Heart right ventricle (tissue), 16 donors: ENCODE data around the gene MYO5A. TPM values are rescaled to one million over a fixed set of nuclear protein-coding genes. Genes with fewer than 3 reads are reported as not detected.
"Not testable (repeated sequence)": the region's sequence is repeated elsewhere in the genome, so short reads cannot be mapped to it uniquely, and the experiment has no call there.

Experiments used
- ATAC-seq, 8 donors: fragments of 200-7000 bp; cut with Tn5 transposase; one replicate each; pipeline ENCODE4 v1.9.1; 2020; ENCODE audit warnings: mild to moderate bottlenecking in 8 of 8, moderate library complexity in 8 of 8, moderate number of reproducible peaks in 1 of 8
- DNase-seq, 2 donors: peaks; one replicate each; pipeline ENCODE4 v3.0.0-alpha.2; 2020
- H3K27ac ChIP-seq, 10 donors: fragments of 200-600 bp; sonication (generic) in 2 of 10; one replicate each; pipeline versions ENCODE4 v1.5.0 to v1.8.0; 2020 to 2022; ENCODE audit warnings: mild to moderate bottlenecking in 3 of 10
- H3K27me3 ChIP-seq, 7 donors: fragments of 200-600 bp; one replicate each; pipeline ENCODE4 v1.8.0; 2021 to 2022; ENCODE audit warnings: mild to moderate bottlenecking in 2 of 7
- H3K36me3 ChIP-seq, 9 donors: fragments of 200-600 bp; sonication (generic) in 1 of 9; one replicate each; pipeline versions ENCODE4 v1.5.0 to v1.8.0; 2020 to 2022; ENCODE audit warnings: mild to moderate bottlenecking in 2 of 9
- H3K4me1 ChIP-seq, 9 donors: fragments of 200-600 bp; sonication (generic) in 1 of 9; one replicate each; pipeline versions ENCODE4 v1.5.0 to v1.8.0; 2020 to 2022; ENCODE audit warnings: mild to moderate bottlenecking in 4 of 9
- H3K4me3 ChIP-seq, 10 donors: fragments of 200-600 bp; sonication (generic) in 2 of 10; one replicate each; pipeline versions ENCODE4 v1.5.0 to v1.8.0; 2020 to 2022; ENCODE audit warnings: mild to moderate bottlenecking in 7 of 10, moderate library complexity in 2 of 10
- H3K9me3 ChIP-seq, 11 donors: fragments of 200-600 bp in 10 of 11; sonication (generic) in 2 of 11; one replicate each; pipeline versions ENCODE4 v1.5.0 to v1.8.0; 2013 to 2022; ENCODE audit warnings: mild to moderate bottlenecking in 2 of 11, control low read depth in 1 of 11, moderate library complexity in 1 of 11
- WGBS, 2 donors: extraction: QIAGEN DNeasy Blood & Tissue Kit; methylation state at CpG; one replicate each; pipeline ENCODE4 v1.1.7; 2013; ENCODE audit warnings: inconsistent platforms in 1 of 2; 5-methylcytosine and 5-hydroxymethylcytosine counted together
- intact Hi-C, 10 donors: fragments of 100-400 bp; cut with DNase I; formaldehyde crosslinking; loops; one replicate each; pipeline versions ENCODE4 v1.11.1 to v1.14.2; 2022
- polyA plus RNA-seq, 2 donors: library from polyadenylated mRNA; stranded (reverse); fragments of 200-250 nt; gene quantifications; one replicate each; pipeline ENCODE4 v1.2.3, GENCODE V29; 2013
- total RNA-seq, 10 donors: library from RNA; stranded (reverse); fragmentation: NEBNext Ultra II Directional in 3 of 10; extraction: Animal tissue kit (Norgen Biotek cat#: 25700) in 3 of 10; gene quantifications; one replicate each; pipeline versions ENCODE4 v1.2.1 to v1.2.4, GENCODE V29; 2021 to 2023
- TF ChIP-seq, protein P1 (sequence below), 9 donors: fragments of 200-600 bp; sonication (generic) in 2 of 9; IDR thresholded peaks; one replicate each; pipeline versions ENCODE4 v1.5.0 to v1.8.0; 2021 to 2022; ENCODE audit warnings: antibody characterized with exemption in 9 of 9, mild to moderate bottlenecking in 5 of 9, moderate library complexity in 1 of 9
- donor health status: Arrhythmogenic right ventricular cardiomyopathy.
- donor health status: ischemic (EF 13 %, LVEDD 7.1; RV severe dilation, severe dysfunction).
- donor health status: healthy with polysubstance abuse.
- donor health status: DM: no; HTN: yes; CAD: no.
- donor health status: DM: no; HTN: no; CAD: no.
- donor health status: ischemic (EF 25% LVEDD 6.9; RV normal size, moderate dysfunction).
- donor health status: ischemic (EF 25% LVEDD 5.7; RV mildly dilated, moderate dysfunction).
- donor health status: healthy.
- donor health status: DM: yes; HTN: yes; CAD: no.
- donor health status: Ischemic cardiomyopathy.
- donor health status: ischemic (EF 35%, LVEDD 5.7; RV mildly dilated, moderate dysfunction).
- donor health status: nonischemic (EF 11% LVEDD 7.7; RV severe dilation, severe dysfunction).
- donor health status: DM: yes; HTN: yes; CAD: no.
- donor health status: PGD.
- donor health status: ischemic (EF 29% LVEDD 5.4; RV normal size, mild dysfunction).
- donor health status: nonischemic (EF 23%, LVEDD 6.1; RV moderate dilation, normal function).

Gene MYO5A
- total and polyA plus RNA-seq, 12 donors, result 3.1 to 15.7 (median 6.3) TPM

DNA sequence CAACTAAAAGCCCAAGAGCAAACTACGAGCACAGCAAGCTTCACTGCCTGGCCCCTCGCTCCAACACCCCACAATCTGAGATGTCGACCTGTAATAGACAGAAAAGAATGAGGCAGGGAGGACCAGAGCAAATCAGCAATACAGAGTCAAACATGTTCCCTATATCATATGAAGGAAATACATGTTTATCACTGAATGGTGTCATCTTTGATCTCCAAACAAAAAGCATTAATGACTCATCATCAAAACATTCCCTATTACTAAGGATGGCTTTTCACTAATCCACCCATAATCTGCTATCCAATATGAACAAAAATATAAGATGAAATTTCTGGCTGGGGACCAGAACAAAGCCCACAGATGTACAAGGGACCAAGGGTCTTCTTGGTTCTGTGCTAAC is 34.7 kb downstream of the MYO5A start:
- Histone ChIP-seq H3K36me3 (no peaks in the 10 kb centered on the region), H3K4me3 (no peak overlapping the region), H3K27me3 (no peaks in the 10 kb centered on the region), H3K27ac (no peak overlapping the region), H3K4me1 (peaks cover 0 to 39% (median 6%) of the 10 kb centered on the region in 9 donors), H3K9me3 (no peaks in the 10 kb centered on the region)
- TF ChIP-seq, protein P1, sequence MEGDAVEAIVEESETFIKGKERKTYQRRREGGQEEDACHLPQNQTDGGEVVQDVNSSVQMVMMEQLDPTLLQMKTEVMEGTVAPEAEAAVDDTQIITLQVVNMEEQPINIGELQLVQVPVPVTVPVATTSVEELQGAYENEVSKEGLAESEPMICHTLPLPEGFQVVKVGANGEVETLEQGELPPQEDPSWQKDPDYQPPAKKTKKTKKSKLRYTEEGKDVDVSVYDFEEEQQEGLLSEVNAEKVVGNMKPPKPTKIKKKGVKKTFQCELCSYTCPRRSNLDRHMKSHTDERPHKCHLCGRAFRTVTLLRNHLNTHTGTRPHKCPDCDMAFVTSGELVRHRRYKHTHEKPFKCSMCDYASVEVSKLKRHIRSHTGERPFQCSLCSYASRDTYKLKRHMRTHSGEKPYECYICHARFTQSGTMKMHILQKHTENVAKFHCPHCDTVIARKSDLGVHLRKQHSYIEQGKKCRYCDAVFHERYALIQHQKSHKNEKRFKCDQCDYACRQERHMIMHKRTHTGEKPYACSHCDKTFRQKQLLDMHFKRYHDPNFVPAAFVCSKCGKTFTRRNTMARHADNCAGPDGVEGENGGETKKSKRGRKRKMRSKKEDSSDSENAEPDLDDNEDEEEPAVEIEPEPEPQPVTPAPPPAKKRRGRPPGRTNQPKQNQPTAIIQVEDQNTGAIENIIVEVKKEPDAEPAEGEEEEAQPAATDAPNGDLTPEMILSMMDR (IDR thresholded peaks at IDR 0.05), result no peak
- WGBS, 2 donors, result 91 to 92% methylated on average over 3 of the region's 3 CpGs
- DNase-seq (no peak), ATAC-seq (no peak)
- intact Hi-C loops, result no loop called here

DNA sequence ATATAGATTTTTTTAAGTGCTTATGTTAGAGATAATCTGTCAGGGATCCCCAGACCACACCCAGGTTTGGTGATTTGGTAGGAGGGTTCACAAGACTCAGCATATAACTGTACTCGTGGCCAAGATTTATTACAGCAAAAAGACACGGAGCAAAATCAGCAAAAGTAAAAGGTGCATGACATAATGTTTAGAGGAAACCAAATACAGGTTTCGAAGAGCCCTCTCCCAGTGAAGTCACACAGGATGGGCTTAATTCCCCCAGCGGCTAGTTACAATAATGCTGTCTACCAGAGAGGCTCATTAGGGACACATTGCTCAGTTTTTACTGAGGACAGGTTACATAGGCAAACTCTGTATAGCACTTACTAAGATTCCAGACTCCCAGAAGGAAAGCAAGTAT is 36.5 kb downstream of the MYO5A start:
- intact Hi-C loops, result no loop called here
- H3K27ac ChIP-seq, result no peak overlapping the region
- WGBS, 2 donors, result 84 to 90% methylated on average over 4 of the region's 4 CpGs
- peaks cover 0 to 54% (median 17%) of the 10 kb centered on the region in 9 donors for H3K4me1 ChIP-seq
- H3K4me3 ChIP-seq, result no peak overlapping the region
- DNase-seq, result no peak
- no peaks in the 10 kb centered on the region for H3K27me3 ChIP-seq
- TF ChIP-seq, protein P1 (IDR thresholded peaks at IDR 0.05), result no peak
- no peak for ATAC-seq
- H3K9me3 ChIP-seq, result no peaks in the 10 kb centered on the region
- H3K36me3 ChIP-seq, result no peaks in the 10 kb centered on the region

DNA sequence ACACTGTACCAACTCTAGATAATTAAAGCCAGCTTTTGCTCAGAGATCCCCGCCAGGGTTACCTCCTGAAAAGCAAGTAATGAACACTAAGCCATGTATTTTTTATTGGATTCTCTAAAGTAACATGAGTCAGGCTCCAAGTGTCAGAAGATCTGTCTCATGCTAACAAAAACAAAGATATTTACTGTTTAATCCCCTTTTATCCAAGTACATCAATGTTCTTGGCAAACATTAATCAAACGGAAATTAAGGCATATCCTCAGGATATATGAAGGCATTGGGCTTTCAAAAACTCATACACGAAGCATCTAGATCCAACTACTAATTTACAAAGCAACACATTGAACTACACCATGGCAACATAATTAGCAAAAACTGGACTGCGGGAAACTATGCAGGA is 37.2 kb downstream of the MYO5A start:
- Histone ChIP-seq H3K36me3 (no peaks in the 10 kb centered on the region), H3K9me3 (no peaks in the 10 kb centered on the region), H3K4me1 (peaks cover 0 to 54% (median 19%) of the 10 kb centered on the region in 9 donors), H3K27me3 (no peaks in the 10 kb centered on the region), H3K27ac (no peak overlapping the region), H3K4me3 (no peak overlapping the region)
- TF ChIP-seq, protein P1 (IDR thresholded peaks at IDR 0.05), result no peak
- DNase-seq, result no peak
- intact Hi-C loops, result no loop called here
- WGBS, 2 donors, result 65 to 81% methylated on average over 4 of the region's 4 CpGs
- ATAC-seq, result no peak

DNA sequence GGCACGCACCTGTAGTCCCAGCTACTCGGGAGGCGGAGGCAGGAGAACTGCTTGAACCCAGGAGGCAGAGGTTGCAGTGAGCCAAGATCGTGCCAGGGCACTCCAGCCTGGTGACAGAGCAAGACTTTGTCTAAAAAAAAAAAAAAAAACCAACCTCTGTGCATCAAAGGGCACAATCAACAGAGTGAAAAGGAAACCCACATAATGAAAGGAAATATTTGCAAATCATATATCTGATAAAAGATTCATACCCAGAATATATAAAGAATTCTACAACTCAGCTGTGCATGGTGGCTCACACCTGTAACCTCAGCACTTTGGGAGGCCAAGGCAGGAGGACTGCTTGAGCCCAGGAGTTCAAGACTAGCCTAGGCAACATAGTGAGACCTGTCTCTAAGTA is 39.2 kb downstream of the MYO5A start:
- WGBS, 2 donors, result 90 to 93% methylated on average over 4 of the region's 4 CpGs
- DNase-seq, intact Hi-C loops, H3K4me3 ChIP-seq, H3K27me3 ChIP-seq, H3K9me3 ChIP-seq, ATAC-seq, H3K36me3 ChIP-seq, H3K27ac ChIP-seq: not testable (repeated sequence)
- peaks cover 0 to 54% (median 20%) of the 10 kb centered on the region in 9 donors for H3K4me1 ChIP-seq

DNA sequence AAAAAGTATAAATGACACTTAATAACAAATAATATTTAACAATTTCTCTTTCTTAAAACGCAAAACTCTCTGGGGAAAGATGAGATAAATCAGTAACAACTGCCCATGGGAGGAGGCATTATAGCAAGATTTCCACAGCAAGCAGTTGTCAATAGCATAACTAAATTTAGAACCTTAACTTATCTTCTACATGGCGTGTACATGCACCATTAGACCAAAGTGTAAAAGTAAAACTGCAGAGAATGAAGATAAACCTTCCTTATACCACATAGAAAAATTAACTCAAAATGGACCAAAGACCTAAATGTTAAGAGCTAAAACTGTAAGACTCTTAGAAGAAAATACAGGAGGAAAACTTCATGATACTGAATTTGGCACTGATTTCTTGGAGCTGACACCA is 39.9 kb downstream of the MYO5A start:
- no peaks in the 10 kb centered on the region for H3K36me3 ChIP-seq
- no peaks in the 10 kb centered on the region for H3K27me3 ChIP-seq
- H3K9me3 ChIP-seq, result no peaks in the 10 kb centered on the region
- H3K4me3 ChIP-seq, result no peak overlapping the region
- peak in 1 of 8 donors; percentile 41 for ATAC-seq
- peaks cover 0 to 54% (median 20%) of the 10 kb centered on the region in 9 donors for H3K4me1 ChIP-seq
- intact Hi-C loops, result no loop called here
- H3K27ac ChIP-seq, result no peak overlapping the region
- WGBS, 2 donors, result 22 to 32% methylated on average over 2 of the region's 2 CpGs
- TF ChIP-seq, protein P1 (IDR thresholded peaks at IDR 0.05), result no peak
- DNase-seq, result no peak
